Tibial nerve (tissue), 4 donors: ENCODE measurements around the gene ARG2. TPM values are rescaled to one million over a fixed set of nuclear protein-coding genes. Genes with fewer than 3 reads are reported as not detected.

Experiments used
- DNase-seq, 2 donors: peaks; one replicate each; pipeline ENCODE4 v3.0.0-alpha.2; 2019; ENCODE audit warnings: low spot score in 2 of 2
- H3K27ac ChIP-seq, 4 donors: fragments of 200-600 bp; sonication (generic) in 3 of 4; one replicate each; pipeline ENCODE4 v1.5.1; 2017 to 2019; ENCODE audit warnings: mild to moderate bottlenecking in 1 of 4
- H3K27me3 ChIP-seq, 2 donors: fragments of 200-600 bp; sonication (generic) in 1 of 2; one replicate each; pipeline versions ENCODE4 v1.5.1 to v1.6.0; 2017 to 2019
- H3K36me3 ChIP-seq, 3 donors: fragments of 200-600 bp; sonication (generic); one replicate each; pipeline ENCODE4 v1.5.1; 2018 to 2019
- H3K4me1 ChIP-seq, 4 donors: fragments of 200-600 bp; sonication (generic) in 3 of 4; one replicate each; pipeline ENCODE4 v1.5.1; 2017 to 2019
- H3K4me3 ChIP-seq, 4 donors: fragments of 200-600 bp; sonication (generic) in 3 of 4; one replicate each; pipeline ENCODE4 v1.5.1; 2017 to 2019; ENCODE audit warnings: mild to moderate bottlenecking in 1 of 4, moderate library complexity in 1 of 4
- H3K9me3 ChIP-seq, 4 donors: fragments of 200-600 bp; sonication (generic) in 3 of 4; one replicate each; pipeline ENCODE4 v1.5.1; 2017 to 2019
- EP300 ChIP-seq, 2 donors: sonication (generic); formaldehyde crosslinking; IDR thresholded peaks; one replicate each; pipeline ENCODE4 v1.6.1; 2017; ENCODE audit warnings: antibody characterized with exemption in 2 of 2, mild to moderate bottlenecking in 1 of 2
- POLR2A ChIP-seq, 2 donors: fragments of 450-650 bp; IDR thresholded peaks; one replicate each; pipeline ENCODE4 v1.6.1; 2017; ENCODE audit warnings: antibody characterized with exemption in 2 of 2, mild to moderate bottlenecking in 2 of 2, moderate library complexity in 2 of 2
- WGBS, 2 donors: methylation state at CpG; one replicate each; pipeline ENCODE4 v1.1.5; 2018; 5-methylcytosine and 5-hydroxymethylcytosine counted together
- total RNA-seq, 4 donors: library from RNA; depleted of rRNA; stranded (reverse); fragments of >200 nt; gene quantifications; one replicate each; pipeline ENCODE4 v1.1.0, GENCODE V29; 2016
- TF ChIP-seq, protein P1 (sequence below), 5 experiments: fragments of 200-600 bp in 3 of 5; fragments of 450-650 bp in 2 of 5; sonication (generic) in 3 of 5; IDR thresholded peaks; one replicate each; pipeline ENCODE4 v1.5.1; 2016 to 2019; ENCODE audit warnings: antibody characterized with exemption in 5 of 5, mild to moderate bottlenecking in 3 of 5, moderate library complexity in 2 of 5

The ARG2 gene
- total RNA-seq, 4 donors from 2014 or later, result 0.44 to 21.3 (median 2.6) TPM

DNA sequence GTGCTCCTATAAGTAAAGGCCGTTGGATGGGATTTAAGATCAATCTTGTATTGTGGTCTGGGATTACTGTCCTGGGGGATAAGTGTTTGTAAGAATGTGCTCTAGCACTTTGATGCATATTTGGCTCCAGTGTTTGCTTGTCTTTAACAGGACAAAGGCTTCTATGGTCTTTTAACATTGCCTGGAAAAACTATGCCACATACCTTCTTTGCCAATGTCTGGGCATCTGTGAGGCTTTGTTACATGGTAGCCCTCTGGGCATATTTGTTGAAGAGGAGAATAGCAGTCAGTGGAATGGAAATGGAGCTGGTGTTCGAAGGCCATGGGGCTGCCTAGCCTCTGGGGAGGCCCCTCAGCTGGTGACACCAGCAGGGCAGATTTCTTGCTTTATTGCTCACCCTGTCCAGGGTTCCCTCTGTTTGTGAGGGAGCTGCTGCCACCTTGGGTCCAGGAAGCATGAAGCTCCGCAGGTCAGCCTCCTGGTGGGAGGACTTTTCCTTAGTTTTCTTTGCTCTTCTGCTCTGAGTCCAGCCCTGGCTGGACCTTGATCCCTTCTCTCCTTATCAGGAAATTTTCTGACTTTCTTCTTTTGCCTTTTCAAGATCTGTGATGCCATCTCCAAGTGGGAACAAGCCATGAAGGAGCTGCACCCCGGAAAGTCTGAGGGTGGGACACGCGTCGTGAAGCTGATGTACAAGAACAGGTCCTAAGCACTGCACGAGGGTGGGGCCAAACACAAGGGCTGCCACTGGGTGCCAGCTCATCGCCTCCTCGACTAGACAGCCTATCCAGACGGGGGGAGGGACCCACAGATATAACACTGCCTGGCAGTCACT lies 39.2 kb upstream of the ARG2 start:
- Histone ChIP-seq H3K27me3 (no peaks in the 10 kb centered on the region), H3K27ac (no peak overlapping the region), H3K9me3 (no peaks in the 10 kb centered on the region), H3K4me1 (no peaks in the 10 kb centered on the region), H3K4me3 (no peak overlapping the region), H3K36me3 (peaks cover 0 to 63% (median 0%) of the 10 kb centered on the region in 3 donors)
- WGBS, 2 donors, result 79 to 81% methylated on average over 11 of the region's 11 CpGs
- no peak for DNase-seq
- TF ChIP-seq, protein P1, sequence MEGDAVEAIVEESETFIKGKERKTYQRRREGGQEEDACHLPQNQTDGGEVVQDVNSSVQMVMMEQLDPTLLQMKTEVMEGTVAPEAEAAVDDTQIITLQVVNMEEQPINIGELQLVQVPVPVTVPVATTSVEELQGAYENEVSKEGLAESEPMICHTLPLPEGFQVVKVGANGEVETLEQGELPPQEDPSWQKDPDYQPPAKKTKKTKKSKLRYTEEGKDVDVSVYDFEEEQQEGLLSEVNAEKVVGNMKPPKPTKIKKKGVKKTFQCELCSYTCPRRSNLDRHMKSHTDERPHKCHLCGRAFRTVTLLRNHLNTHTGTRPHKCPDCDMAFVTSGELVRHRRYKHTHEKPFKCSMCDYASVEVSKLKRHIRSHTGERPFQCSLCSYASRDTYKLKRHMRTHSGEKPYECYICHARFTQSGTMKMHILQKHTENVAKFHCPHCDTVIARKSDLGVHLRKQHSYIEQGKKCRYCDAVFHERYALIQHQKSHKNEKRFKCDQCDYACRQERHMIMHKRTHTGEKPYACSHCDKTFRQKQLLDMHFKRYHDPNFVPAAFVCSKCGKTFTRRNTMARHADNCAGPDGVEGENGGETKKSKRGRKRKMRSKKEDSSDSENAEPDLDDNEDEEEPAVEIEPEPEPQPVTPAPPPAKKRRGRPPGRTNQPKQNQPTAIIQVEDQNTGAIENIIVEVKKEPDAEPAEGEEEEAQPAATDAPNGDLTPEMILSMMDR (IDR thresholded peaks at IDR 0.05), result no peak

GRCh38 chr14:67581643-67582042 lies 38.1 kb upstream of the ARG2 start:
- Histone ChIP-seq H3K27ac (no peak overlapping the region), H3K27me3 (no peaks in the 10 kb centered on the region), H3K4me3 (no peak overlapping the region), H3K4me1 (no peaks in the 10 kb centered on the region), H3K9me3 (no peaks in the 10 kb centered on the region), H3K36me3 (peaks cover 0 to 70% (median 0%) of the 10 kb centered on the region in 3 donors)
- TF ChIP-seq, protein P1 (IDR thresholded peaks at IDR 0.05), result no peak
- TF ChIP-seq EP300 (IDR thresholded peaks at IDR 0.05) (no peak), POLR2A (IDR thresholded peaks at IDR 0.05) (no peak)
- no peak for DNase-seq
- 78 to 88% methylated on average over 1 of the region's 1 CpG for WGBS, 2 donors

DNA sequence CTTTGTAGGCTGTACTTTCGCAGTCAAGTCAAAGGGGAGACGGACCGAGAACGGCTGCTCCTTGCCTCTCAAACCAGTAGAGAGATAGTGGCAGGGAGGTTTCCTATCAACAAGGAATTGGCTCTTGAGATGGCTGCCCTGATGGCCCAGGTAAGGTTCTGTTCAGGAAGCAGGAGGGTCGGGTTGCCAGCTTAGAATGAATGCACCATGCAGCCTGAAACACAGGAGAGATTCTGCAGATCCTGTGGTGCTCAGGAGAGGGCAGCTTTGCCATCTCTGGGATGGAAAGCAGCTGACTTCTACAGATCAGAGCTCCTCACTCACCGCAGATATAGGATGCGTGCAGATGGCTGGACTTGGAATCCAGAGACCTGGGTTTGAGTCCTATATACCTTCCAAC lies 37.7 kb upstream of the ARG2 start:
- H3K9me3 ChIP-seq, result no peaks in the 10 kb centered on the region
- 82 to 87% methylated on average over 7 of the region's 7 CpGs for WGBS, 2 donors
- no peaks in the 10 kb centered on the region for H3K4me1 ChIP-seq
- H3K27me3 ChIP-seq, result no peaks in the 10 kb centered on the region
- DNase-seq, result no peak
- H3K4me3 ChIP-seq, result no peak overlapping the region
- H3K36me3 ChIP-seq, result peaks cover 0 to 70% (median 0%) of the 10 kb centered on the region in 3 donors
- no peak overlapping the region for H3K27ac ChIP-seq
- TF ChIP-seq EP300 (IDR thresholded peaks at IDR 0.05) (no peak), POLR2A (IDR thresholded peaks at IDR 0.05) (no peak)
- TF ChIP-seq, protein P1 (IDR thresholded peaks at IDR 0.05), result no peak

DNA sequence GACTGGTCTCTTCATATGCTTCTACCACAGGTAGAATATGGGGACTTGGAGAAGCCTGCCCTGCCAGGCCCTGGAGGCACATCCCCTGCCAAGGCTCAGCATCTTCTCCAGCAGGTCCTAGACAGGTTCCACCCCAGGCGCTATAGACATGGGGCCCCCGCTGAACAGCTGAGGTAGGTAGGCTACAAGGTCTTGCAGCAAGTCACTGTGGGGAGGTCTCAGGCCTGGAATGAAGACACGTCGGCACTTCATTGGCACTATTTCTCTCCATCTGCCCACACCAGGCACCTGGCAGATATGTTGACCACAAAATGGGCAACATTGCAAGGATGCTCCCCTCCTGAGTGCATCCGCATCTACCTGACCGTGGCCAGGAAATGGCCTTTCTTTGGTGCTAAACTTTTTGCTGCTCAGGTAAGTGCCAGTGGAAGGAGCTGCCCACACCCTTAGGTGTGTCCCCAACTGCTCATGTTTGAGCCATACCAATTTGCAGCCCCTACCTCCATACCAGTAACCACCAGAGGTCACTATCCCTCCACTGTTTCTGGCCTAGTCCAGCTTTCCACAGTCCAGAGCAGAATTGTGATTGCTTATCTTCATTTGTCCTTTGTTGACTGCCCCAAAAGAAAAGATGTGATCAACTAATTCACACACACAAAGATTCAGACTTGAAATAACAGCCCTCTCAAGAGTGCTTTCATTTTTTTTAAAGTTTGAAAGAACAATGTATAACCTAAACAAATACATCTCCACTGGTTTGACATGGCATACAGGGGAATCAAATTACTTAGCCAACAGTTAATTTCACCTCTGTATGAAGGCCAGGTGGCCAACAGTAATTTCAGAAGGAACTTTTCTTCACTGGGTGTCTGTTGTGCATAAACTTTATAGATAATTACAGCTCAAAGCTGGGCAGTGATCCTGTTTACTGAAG lies 35.7 kb upstream of the ARG2 start:
- H3K4me1 ChIP-seq, result no peaks in the 10 kb centered on the region

More for the DNA sequence above, 35.7 kb upstream of the ARG2 start:
- Histone ChIP-seq H3K27ac (no peak overlapping the region), H3K4me3 (no peak overlapping the region), H3K9me3 (no peaks in the 10 kb centered on the region), H3K36me3 (peaks cover 0 to 73% (median 0%) of the 10 kb centered on the region in 3 donors), H3K27me3 (no peaks in the 10 kb centered on the region)
- peak in 1 of 2 donors; percentile 51 for DNase-seq
- no peak for TF ChIP-seq POLR2A (IDR thresholded peaks at IDR 0.05)
- TF ChIP-seq, protein P1 (IDR thresholded peaks at IDR 0.05), result peak; percentile 35 to 63 (median 47)
- TF ChIP-seq EP300 (IDR thresholded peaks at IDR 0.05), result no peak
- 88 to 94% methylated on average over 4 to 6 of the region's 6 CpGs for WGBS, 2 donors
